GM12801 (cell line): ENCODE measurements around the gene APEH.

ENCODE experiments used
- CTCF ChIP-seq: IDR thresholded peaks from one replicate; pipeline ENCODE4 v1.5.1; 2011; ENCODE audit warnings: control low read depth; ENCODE audit not compliant: insufficient read length; ENCODE audit errors: extremely low read depth

APEH gene

DNA sequence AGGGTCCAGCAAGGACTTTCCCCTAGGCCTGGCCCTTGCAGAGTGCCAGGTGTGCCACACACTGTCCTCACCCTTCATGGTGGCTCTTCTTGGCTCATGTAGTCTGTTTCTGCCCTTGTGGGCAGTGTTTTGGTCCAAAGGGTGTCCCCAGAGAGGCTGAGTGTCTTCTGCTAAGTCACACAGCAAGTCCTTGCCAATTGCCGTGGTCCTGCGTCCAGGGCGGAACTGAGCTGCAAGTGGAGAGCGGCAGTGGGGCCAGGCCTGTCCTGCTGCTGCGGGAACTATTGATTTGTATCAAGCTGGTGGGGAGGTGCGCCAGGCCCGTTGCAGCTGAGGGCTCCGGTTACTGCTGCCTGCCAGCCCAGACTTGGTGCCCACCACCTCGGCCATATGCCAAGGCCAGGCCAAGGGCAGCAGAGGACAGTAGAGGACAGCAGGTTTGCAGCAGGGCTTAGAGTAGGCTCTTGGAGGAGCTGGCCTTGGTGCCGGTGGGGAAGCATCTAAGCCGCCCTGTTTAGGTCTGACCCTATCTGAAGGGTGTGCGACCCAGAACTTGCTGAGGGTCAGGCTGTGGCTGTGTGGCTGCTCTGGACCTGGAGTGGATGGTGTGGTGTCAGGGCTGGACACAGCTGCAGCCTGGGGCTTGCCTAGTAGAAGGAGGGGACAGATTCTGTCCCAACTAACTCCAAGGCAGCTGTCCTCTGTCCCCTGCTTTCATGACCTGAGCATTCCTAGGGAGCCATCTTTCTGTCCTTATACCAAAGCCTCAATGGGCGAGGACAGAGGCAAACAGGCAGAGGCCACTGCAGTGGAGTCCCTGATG is 40.8 kb downstream of the APEH start:
- TF ChIP-seq CTCF = no peak

- TF ChIP-seq CTCF = no peak
Observed at GRCh38 chr3:49715611-49716121, 41.5 kb downstream of the APEH start.

DNA sequence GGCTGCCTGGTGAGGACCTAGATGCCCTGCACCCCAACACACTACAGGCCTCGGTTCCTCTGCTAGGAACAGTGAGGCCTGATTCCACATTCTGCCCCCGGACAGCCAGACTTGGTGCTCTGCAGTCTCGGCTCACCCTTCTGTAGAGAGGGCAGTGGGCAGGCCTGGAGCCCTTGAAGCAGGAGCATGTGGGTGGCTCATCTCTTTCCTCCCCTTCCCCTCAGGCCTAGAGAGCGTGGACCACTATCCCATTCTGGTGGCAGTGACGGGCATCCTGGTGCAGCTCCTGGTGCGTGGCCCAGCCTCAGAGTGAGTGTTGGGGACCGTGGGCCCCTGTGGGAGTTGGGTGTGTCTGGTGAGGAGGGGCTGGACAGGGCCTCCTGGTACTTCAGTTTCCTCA is 42.0 kb downstream of the APEH start:
- TF ChIP-seq CTCF = no peak

DNA sequence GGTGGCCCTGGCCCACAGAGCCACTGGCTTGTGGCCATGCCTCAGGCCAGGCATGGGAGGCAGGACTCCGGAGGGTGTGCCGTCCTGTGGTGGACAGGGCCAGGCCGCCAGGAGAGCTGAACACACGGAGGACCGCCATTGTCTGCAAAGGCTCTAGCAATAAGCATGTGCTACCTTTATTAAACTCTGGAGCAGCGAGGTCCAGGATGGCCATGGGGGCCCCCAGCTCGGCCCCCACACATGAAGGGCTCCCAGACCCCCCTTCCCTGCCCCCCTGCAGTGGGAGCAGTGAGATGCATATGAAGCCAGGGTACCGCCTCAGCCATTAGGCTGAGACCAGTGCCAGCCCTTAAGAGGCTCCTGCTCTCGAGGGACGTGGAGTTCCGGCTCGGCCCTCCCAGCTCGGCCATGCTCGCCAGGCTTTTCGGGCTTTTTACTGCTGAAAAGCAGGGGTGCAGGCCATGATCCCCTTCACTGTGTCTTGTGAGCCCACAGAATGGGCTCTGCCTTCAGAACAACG is 42.6 kb downstream of the APEH start:
- TF ChIP-seq CTCF = no peak

GRCh38 chr3:49717211-49717958 is 43.2 kb downstream of the APEH start:
- TF ChIP-seq CTCF = no peak

- TF ChIP-seq CTCF = no peak
Observed at GRCh38 chr3:49717959-49718857, 44.1 kb downstream of the APEH start.
